IPS-15b (cell line): ENCODE measurements around the gene SREBF1.

Experiments used
- H3K27me3 ChIP-seq: one replicate; pipeline ENCODE4 v1.6.1; 2013; ENCODE audit warnings: low read length; ENCODE audit not compliant: control insufficient read depth, insufficient read depth
- H3K36me3 ChIP-seq: one replicate; pipeline ENCODE4 v1.6.1; 2013; ENCODE audit warnings: low read length; ENCODE audit not compliant: control insufficient read depth, insufficient read depth
- H3K4me1 ChIP-seq: one replicate; pipeline ENCODE4 v1.6.1; 2013; ENCODE audit warnings: mild to moderate bottlenecking, low read length; ENCODE audit not compliant: control insufficient read depth, insufficient read depth
- H3K4me3 ChIP-seq: one replicate; pipeline ENCODE4 v1.5.1; 2013; ENCODE audit warnings: low read depth, low read length
- H3K9ac ChIP-seq: one replicate; pipeline ENCODE4 v1.6.1; 2013; ENCODE audit warnings: low read depth, mild to moderate bottlenecking, low read length
- H3K9me3 ChIP-seq: one replicate; pipeline ENCODE4 v1.6.1; 2013; ENCODE audit warnings: mild to moderate bottlenecking, low read length; ENCODE audit not compliant: control insufficient read depth, insufficient read depth

Gene SREBF1

DNA sequence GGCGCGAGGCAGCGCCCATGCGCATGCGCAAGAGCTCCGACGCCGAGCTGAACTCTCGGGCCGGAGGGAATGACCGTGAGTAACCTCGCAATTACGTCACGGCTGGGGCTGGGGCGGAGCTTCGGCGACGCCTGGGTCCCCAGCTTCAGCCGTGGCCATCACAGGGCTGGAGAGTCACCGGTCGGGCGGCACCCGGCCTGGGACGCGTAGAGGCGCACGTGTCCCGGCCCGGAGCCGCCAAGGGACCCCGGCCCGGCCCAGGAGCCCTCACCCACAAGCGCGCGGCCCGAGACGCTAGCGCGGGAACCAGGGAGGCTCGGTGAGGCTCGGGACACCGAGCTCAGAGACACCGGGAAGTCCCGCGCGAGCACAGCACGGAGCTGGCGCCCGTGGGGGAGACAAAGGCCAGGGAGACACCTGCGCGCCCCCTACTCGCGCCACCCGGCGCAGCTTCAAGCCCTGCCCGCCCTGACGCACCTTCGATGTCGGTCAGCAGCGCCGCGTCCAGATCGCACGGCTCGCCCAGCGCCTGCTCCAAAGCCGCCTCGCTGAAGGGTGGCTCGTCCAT, 452 bp downstream of the SREBF1 start:
- Histone ChIP-seq H3K27me3 (no peaks in the 10 kb centered on the region), H3K9ac (peak overlapping the region; percentile 79), H3K36me3 (peaks cover 9% of the 10 kb centered on the region), H3K4me1 (peaks cover 33% of the 10 kb centered on the region), H3K9me3 (no peaks in the 10 kb centered on the region), H3K4me3 (peak overlapping the region; percentile 79)

DNA sequence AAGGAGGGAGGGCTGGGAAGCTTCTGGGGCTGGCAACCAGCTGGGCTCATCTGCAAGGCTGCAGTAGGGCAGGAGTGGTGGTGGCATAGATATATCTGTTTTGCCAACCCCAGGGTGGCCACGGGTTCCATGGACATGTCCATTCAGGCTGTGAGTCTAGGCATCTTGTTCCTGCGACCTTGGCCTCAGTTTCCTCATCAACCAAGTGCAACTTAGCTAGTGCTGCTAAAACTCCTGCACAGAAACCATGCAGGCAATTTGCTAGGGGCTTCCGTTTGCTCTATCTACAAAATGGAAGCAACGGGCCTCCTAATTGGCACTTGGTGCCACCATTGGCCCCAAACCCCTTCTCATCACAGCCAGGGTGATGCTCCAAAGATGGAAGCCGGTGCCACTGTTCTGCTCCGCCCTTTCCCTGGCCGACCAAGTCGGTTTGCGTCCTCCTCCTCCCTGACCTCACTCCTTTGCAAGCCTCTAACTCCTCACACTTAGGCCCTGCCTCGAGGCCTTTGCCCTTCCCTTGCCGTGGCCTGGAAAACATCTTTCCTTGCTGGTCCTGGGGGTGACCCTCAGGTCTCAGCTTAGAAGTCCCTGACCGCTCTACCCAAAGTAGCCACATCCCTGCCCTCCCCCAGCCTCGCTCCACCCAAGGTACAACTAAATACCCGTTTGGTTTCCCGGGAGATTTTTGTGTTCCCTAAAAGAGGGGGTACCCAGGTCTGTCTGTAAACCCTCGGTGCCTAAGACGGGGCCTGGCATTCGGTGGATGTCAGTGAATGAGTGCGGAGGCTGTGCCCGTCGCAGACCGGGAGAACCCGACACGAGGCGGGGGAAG, 1.2 kb downstream of the SREBF1 start:
- Histone ChIP-seq H3K4me3 (peak overlapping the region; percentile 79), H3K36me3 (peaks cover 9% of the 10 kb centered on the region), H3K9me3 (no peaks in the 10 kb centered on the region), H3K4me1 (peaks cover 26% of the 10 kb centered on the region), H3K9ac (no peak overlapping the region), H3K27me3 (no peaks in the 10 kb centered on the region)

DNA sequence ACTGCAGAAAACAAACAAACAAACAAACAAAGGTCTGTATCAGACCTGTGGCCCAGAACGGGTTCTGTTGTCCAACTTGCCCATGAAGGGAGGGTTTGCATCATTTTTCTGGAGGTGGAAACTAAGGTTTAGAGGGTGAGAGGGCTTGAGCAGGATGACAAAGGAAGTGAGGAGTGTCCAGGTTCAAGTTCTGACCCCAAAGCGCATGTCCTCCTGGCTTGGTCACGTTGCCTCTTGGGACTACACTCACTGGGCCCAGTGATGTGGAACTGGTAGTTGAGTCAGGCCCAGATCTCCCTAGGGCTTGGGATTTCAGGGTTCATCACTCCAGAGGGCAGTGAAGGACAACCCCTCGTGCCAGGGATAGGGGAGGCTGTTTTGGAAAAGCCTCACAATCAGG, 1.8 kb downstream of the SREBF1 start:
- Histone ChIP-seq H3K27me3 (no peaks in the 10 kb centered on the region), H3K36me3 (peaks cover 9% of the 10 kb centered on the region), H3K4me3 (peak overlapping the region; percentile 79), H3K9ac (no peak overlapping the region), H3K9me3 (no peaks in the 10 kb centered on the region), H3K4me1 (peaks cover 25% of the 10 kb centered on the region)

DNA sequence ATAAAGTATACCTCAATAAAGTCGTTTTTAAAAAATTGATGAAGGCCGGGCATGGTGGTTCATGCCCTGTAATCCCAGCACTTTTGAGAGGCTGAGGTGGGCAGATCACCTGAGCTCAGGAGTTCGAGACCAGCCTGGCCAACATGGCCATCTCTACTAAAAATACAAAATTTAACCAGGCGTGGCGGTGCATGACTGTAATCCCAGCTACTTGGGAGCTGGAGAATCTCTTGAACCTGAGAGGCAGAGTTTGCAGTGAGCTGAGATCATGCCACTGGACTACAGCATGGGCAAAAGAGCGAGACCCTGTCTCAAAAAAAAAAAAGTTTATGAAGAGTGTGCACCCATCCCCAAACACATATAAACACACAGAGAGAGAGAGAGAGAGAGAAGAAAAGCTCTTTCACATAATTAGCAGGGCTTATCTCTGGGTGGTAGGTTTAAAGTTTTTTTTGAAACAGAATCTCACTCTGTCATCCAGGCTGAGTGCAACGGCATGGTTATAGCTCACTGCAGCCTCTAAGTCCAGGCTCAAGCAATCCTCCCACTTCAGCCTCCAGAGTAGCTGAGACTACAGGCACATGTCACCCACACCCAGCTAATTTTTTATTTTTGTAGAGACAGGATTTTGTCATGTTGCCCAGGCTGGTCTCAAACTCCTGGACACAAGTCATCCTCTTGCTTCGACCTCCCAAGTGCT, 3.0 kb downstream of the SREBF1 start:
- H3K27me3 ChIP-seq = no peaks in the 10 kb centered on the region
- no peaks in the 10 kb centered on the region for H3K9me3 ChIP-seq
- peaks cover 9% of the 10 kb centered on the region for H3K36me3 ChIP-seq
- no peak overlapping the region for H3K9ac ChIP-seq
- H3K4me1 ChIP-seq = peaks cover 19% of the 10 kb centered on the region
- H3K4me3 ChIP-seq = no peak overlapping the region

GRCh38 chr17:17832032-17832363, 4.8 kb downstream of the SREBF1 start:
- Histone ChIP-seq H3K9me3 (no peaks in the 10 kb centered on the region), H3K36me3 (peaks cover 9% of the 10 kb centered on the region), H3K4me3 (no peak overlapping the region), H3K9ac (no peak overlapping the region), H3K27me3 (no peaks in the 10 kb centered on the region), H3K4me1 (peaks cover 7% of the 10 kb centered on the region)

GRCh38 chr17:17831208-17832031, 5.4 kb downstream of the SREBF1 start:
- Histone ChIP-seq H3K4me1 (peaks cover 7% of the 10 kb centered on the region), H3K27me3 (no peaks in the 10 kb centered on the region), H3K36me3 (peaks cover 9% of the 10 kb centered on the region), H3K9me3 (no peaks in the 10 kb centered on the region), H3K9ac (no peak overlapping the region), H3K4me3 (no peak overlapping the region)

DNA sequence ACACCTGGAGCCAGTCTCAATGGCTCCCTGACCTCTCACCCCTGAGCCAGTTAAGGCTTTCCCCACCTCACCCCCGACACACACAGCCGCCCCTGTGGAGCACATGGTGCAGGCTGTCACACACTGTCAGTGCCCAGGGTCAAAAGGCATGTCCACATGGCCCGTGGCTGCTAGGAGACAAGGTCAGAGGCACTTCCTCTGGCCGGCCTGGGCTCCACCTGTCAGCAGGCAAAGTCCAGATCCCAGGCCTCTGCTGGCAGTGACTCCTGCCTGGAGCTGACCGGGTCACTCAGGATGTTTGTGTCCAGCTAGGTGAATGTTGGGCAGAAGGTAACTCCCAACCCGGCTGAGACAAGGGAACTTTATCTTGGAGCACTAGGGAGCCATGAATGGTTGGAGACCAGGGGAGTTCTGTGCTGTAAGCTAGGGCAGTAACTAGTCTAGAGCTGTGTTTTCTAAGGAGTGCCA, 6.0 kb downstream of the SREBF1 start:
- Histone ChIP-seq H3K9ac (no peak overlapping the region), H3K9me3 (no peaks in the 10 kb centered on the region), H3K27me3 (no peaks in the 10 kb centered on the region), H3K4me3 (no peak overlapping the region), H3K4me1 (peaks cover 5% of the 10 kb centered on the region), H3K36me3 (peaks cover 9% of the 10 kb centered on the region)

- H3K9me3 ChIP-seq = no peaks in the 10 kb centered on the region
- no peak overlapping the region for H3K4me3 ChIP-seq
- peaks cover 9% of the 10 kb centered on the region for H3K36me3 ChIP-seq
- H3K27me3 ChIP-seq = no peaks in the 10 kb centered on the region
- peaks cover 1% of the 10 kb centered on the region for H3K4me1 ChIP-seq
- H3K9ac ChIP-seq = no peak overlapping the region
Observed at GRCh38 chr17:17830269-17830567, 6.6 kb downstream of the SREBF1 start.

DNA sequence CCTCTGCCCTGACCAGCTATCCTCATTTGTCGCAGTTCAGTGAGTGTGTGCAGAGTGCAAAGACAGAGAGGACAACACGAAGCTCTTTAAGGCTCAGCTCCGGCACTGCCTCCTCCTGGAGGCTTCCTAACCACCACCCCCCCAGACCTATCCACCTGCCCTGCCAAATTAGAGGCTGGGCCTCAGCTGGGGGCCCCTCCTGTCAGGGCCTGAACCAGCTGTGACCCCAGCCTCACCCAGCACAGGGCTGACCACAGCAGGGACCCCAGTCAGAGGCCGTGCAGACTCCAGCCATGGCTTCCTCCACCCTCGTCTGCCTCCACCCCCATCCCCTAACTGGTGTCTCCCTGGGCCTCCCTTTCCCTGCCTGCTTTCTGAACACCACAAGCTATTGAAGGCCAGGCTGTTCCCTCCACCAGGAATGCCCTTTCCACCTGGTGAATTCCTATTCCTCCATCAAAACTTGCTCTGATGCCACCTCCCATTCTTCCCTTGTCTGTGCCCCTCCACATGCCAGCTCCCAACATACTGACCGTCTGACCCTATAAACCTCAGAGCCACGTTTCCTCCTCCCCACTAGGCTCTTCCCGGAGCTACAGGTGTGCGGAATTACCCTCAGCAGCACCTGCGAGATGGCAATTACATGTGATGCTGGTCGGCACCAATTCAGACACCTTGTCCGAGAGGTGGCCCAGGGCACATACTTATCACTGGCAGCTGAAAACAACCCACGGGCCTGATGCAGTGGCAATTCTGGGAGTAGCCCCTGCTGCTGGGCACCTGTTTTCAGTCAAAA, 8.8 kb downstream of the SREBF1 start:
- Histone ChIP-seq H3K9ac (no peak overlapping the region), H3K9me3 (no peaks in the 10 kb centered on the region), H3K4me3 (no peak overlapping the region), H3K27me3 (peaks cover 2% of the 10 kb centered on the region), H3K4me1 (peaks cover 15% of the 10 kb centered on the region), H3K36me3 (peaks cover 9% of the 10 kb centered on the region)

DNA sequence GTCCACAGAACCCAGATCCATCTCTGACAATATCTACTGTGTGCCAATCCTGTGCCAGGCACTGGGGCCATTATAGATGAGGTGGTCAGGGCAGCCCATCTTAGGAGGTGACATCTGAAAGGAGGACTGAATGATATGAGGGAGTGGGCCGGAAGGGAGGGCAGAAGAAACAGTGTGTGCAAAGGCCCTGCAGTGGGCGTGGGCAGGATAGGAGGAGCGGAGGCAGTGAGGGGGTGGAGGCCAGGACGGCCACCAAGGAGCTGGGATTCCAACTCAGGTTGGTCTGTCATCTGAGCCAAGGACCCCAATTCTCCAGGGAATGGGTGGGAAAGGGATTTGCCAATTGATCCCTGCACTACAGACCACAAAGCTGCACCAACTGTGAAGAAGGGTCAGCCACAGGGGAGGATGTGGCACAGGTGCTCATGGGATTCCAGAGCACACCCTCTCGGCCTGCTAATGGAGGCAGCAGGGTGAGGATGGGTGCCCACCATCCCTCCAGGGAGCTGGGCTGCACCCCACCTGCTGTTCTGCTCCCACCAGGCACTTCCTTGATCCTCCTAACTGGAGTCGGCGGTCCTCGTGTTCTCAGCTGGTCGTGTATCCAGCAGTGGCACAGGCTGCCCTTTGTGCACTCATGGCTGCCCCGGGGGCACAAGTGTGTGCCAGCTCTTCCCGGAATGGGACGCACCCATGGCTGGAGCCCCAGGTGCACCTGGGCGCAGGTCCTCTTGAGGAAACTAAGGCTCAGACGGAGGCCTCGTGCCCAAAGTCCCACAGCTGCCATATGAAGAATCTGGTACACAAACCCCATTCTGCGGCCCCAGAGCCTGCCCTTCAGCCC, 9.6 kb downstream of the SREBF1 start:
- peaks cover 20% of the 10 kb centered on the region for H3K4me1 ChIP-seq
- no peak overlapping the region for H3K4me3 ChIP-seq
- no peaks in the 10 kb centered on the region for H3K9me3 ChIP-seq
- H3K9ac ChIP-seq = no peak overlapping the region
- H3K27me3 ChIP-seq = peaks cover 11% of the 10 kb centered on the region
- H3K36me3 ChIP-seq = peaks cover 7% of the 10 kb centered on the region
